RWPE1 (cell line): ENCODE measurements around the gene HNRNPA0.

Experiments
- CTCF ChIA-PET: fragments of 350-600 bp; sonication (Branson Sonifier 250); formaldehyde crosslinking; extraction: SDS; loops from one replicate; lab custom pipeline; 2021; lab: Yijun Ruan, JAX
- POLR2A ChIA-PET: fragments of 400-600 bp; formaldehyde crosslinking; extraction: SDS; loops from one replicate; lab custom pipeline; 2020; ENCODE audit warnings: antibody characterized with exemption; ENCODE audit not compliant: low non-redundant PET; lab: Yijun Ruan, JAX
- DNase-seq: peaks from one replicate; pipeline ENCODE4 v3.0.0; 2012; ENCODE audit warnings: low spot score
- H3K27ac ChIP-seq: fragments of 450-650 bp; 2 replicates; pipeline ENCODE4 v1.5.1; 2017
- TF ChIP-seq, protein P1 (sequence below): fragments of 450-650 bp; conservative IDR thresholded peaks from 2 replicates; pipeline ENCODE4 v1.5.1; 2017; ENCODE audit warnings: low read depth, mild to moderate bottlenecking

The HNRNPA0 gene

DNA sequence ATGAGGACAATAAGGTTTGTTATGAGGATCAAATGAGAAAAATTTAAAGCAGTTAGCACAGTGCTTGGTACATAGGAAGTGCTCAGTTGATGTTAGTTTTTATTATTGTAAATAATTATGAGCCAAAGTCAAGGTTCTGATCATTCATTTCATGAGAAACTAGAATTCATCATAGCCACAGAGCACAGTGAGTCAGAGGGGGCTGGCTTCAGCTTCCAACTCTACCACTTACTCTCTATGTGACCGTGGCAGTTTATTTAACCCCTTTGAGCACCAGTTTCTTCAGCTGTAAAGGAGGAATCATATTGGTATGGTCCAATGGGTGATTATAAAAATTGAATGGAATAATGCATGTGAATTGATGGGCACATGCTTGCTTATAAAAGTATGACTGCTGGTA is 57.7 kb downstream of the HNRNPA0 start:
- DNase-seq = no peak
- H3K27ac ChIP-seq = no peak overlapping the region
- ChIA-PET CTCF (interaction anchor here (0.6 to 0.9 kb wide), 2 partner anchors 36 to 123 kb away, joined by 3 to 4 read pairs; no protein-coding TSS in a partner anchor), POLR2A (no interaction called here)
- TF ChIP-seq, protein P1, sequence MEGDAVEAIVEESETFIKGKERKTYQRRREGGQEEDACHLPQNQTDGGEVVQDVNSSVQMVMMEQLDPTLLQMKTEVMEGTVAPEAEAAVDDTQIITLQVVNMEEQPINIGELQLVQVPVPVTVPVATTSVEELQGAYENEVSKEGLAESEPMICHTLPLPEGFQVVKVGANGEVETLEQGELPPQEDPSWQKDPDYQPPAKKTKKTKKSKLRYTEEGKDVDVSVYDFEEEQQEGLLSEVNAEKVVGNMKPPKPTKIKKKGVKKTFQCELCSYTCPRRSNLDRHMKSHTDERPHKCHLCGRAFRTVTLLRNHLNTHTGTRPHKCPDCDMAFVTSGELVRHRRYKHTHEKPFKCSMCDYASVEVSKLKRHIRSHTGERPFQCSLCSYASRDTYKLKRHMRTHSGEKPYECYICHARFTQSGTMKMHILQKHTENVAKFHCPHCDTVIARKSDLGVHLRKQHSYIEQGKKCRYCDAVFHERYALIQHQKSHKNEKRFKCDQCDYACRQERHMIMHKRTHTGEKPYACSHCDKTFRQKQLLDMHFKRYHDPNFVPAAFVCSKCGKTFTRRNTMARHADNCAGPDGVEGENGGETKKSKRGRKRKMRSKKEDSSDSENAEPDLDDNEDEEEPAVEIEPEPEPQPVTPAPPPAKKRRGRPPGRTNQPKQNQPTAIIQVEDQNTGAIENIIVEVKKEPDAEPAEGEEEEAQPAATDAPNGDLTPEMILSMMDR = no peak

DNA sequence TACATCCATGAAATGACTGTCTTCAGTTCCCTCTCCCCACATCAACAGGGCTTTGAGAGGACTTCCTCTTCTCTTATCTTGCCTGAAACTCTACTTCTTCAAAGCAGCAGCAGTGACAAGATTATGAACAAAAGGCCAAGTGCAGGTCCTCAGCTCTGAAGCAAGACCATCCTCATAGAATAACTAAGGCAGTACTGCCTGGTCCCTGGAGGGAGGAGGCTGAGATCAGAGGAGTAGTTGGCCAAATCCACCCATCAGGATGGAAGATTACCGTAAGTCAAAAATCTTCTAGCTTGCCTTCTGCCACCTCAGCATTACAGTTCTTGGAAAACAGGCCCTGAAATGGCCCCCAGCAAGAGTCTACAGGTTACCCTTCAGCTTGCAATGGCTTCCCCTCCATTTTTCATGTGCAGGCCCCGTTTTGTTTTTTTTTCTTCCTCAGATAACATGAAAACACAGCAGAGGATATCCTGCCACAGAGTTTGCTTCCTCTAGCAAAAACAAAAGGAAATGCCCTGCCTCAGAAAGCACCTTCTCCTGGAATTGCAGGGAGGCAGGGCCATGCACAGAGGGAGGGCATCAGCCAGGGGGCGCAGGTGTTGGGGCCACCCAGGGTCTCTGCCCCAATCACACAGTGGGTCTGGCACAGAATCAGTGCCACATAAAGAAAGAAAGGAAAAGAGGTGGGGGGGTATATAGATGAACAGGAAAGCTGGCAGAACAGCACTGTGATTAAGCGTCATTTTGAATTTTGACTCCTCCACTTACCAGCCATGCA is 58.3 kb downstream of the HNRNPA0 start:
- CTCF ChIA-PET = interaction anchor here (0.6 to 0.9 kb wide), 5 partner anchors 36 to 1756 kb away, joined by 3 to 5 read pairs (median 4); no protein-coding TSS in a partner anchor
- POLR2A ChIA-PET = no interaction called here
- TF ChIP-seq, protein P1 = no peak
- no peak overlapping the region for H3K27ac ChIP-seq
- DNase-seq = no peak
